Endothelial cell of umbilical vein (primary cell): ENCODE measurements around the gene BCAS3. TPM values are rescaled to one million over a fixed set of nuclear protein-coding genes. Genes with fewer than 3 reads are reported as not detected.

Experiments used
- BruUV-seq: library from RNA; stranded (reverse); fragments of 400-500 nt; replicated peaks from 2 replicates; lab custom pipeline; 2021; lab: Mats Ljungman, UMichigan
- CTCF ChIA-PET: fragments of 300-600, 350-600 bp; sonication (Branson Sonifier 250); formaldehyde crosslinking; loops from one replicate; lab custom pipeline; 2021; ENCODE audit warnings: antibody characterized with exemption, inconsistent platforms; lab: Charles Lee
- POLR2A ChIA-PET: fragments of 300-600, 350-600 bp; sonication (Branson Sonifier 250); formaldehyde crosslinking; loops from one replicate; lab custom pipeline; 2021; ENCODE audit warnings: antibody characterized with exemption, inconsistent platforms; lab: Charles Lee
- DNase-seq: peaks from one replicate; pipeline ENCODE4 v3.0.0-alpha.2; 2011; ENCODE audit warnings: low read depth, low spot score
- FAIRE-seq: peaks from 2 replicates; lab custom pipeline; 2011; peaks lifted over from hg19 to GRCh38; lab: Jason Lieb, UNC
- H2AFZ ChIP-seq: 2 replicates; pipeline ENCODE4 v1.6.0; 2012; ENCODE audit warnings: low read depth, low read length, control low read depth, inconsistent platforms
- H3K27ac ChIP-seq: 2 replicates; pipeline ENCODE4 v1.5.1; 2011; ENCODE audit warnings: low read depth, mild to moderate bottlenecking, control low read depth, low read length, moderate library complexity; ENCODE audit not compliant: insufficient read depth
- H3K27me3 ChIP-seq, 2 experiments: 2 replicates each; pipeline versions ENCODE4 v1.6.0 to v1.6.1; 2011; ENCODE audit warnings: low read length in 2 of 2, mixed read lengths in 1 of 2; ENCODE audit not compliant: control insufficient read depth in 2 of 2, insufficient read depth in 2 of 2
- H3K36me3 ChIP-seq, 2 experiments: 2 replicates in 1 of 2; 3 replicates in 1 of 2; pipeline ENCODE4 v1.5.1; 2011; ENCODE audit warnings: low read length in 2 of 2, mild to moderate bottlenecking in 1 of 2, moderate library complexity in 1 of 2; ENCODE audit not compliant: control insufficient read depth in 2 of 2, insufficient read depth in 2 of 2; ENCODE audit errors: extremely low read depth in 1 of 2
- H3K4me1 ChIP-seq: 3 replicates; pipeline ENCODE4 v1.5.1; 2011; ENCODE audit warnings: mild to moderate bottlenecking, low read length; ENCODE audit not compliant: control insufficient read depth, insufficient read depth; ENCODE audit errors: extremely low read depth
- H3K4me2 ChIP-seq: 2 replicates; pipeline ENCODE4 v1.6.1; 2011; ENCODE audit warnings: low read length, control low read depth, mixed read lengths; ENCODE audit not compliant: insufficient read depth
- H3K4me3 ChIP-seq, 3 experiments: fragments of 200-600 bp in 1 of 3; sonication (generic), shearing (Covaris generic) in 1 of 3; replicated peaks in 1 of 3; 2 replicates each; pipeline ENCODE4 v1.5.1; 2011 to 2016; ENCODE audit warnings: control low read depth in 3 of 3, low read length in 3 of 3, mild to moderate bottlenecking in 2 of 3, inconsistent platforms in 1 of 3, low read depth in 1 of 3, moderate library complexity in 1 of 3; ENCODE audit not compliant: insufficient read depth in 1 of 3
- H3K79me2 ChIP-seq: 2 replicates; pipeline ENCODE4 v1.6.0; 2012; ENCODE audit warnings: low read length, inconsistent platforms; ENCODE audit not compliant: control insufficient read depth, insufficient read depth
- H3K9ac ChIP-seq: replicated peaks from 2 replicates; pipeline ENCODE3; 2011; ENCODE audit warnings: low read length, control low read depth; ENCODE audit not compliant: insufficient read depth; ENCODE audit errors: extremely low read depth
- H3K9me1 ChIP-seq: replicated peaks from 3 replicates; pipeline ENCODE4 v1.6.0; 2011; ENCODE audit warnings: mild to moderate bottlenecking, low read length; ENCODE audit not compliant: control insufficient read depth, insufficient read depth; ENCODE audit errors: extremely low read depth
- H3K9me3 ChIP-seq: replicated peaks from 2 replicates; pipeline ENCODE4 v1.5.1; 2012; ENCODE audit warnings: low read length, inconsistent platforms; ENCODE audit not compliant: control insufficient read depth, insufficient read depth
- H4K20me1 ChIP-seq: replicated peaks from 2 replicates; pipeline ENCODE3; 2011; ENCODE audit warnings: mild to moderate bottlenecking, low read length; ENCODE audit not compliant: control insufficient read depth, insufficient read depth; ENCODE audit errors: extremely low read depth
- EZH2 ChIP-seq: IDR thresholded peaks from 2 replicates; pipeline ENCODE4 v1.6.1; 2012; ENCODE audit warnings: borderline replicate concordance, low read depth, mild to moderate bottlenecking, moderate library complexity, low read length, inconsistent platforms; ENCODE audit not compliant: severe bottlenecking
- FOS ChIP-seq: IDR thresholded peaks from 2 replicates; pipeline ENCODE4 v1.6.1; 2011; ENCODE audit warnings: mild to moderate bottlenecking, low read length, moderate library complexity, borderline replicate concordance; ENCODE audit not compliant: insufficient read depth
- GATA2 ChIP-seq: IDR thresholded peaks from 2 replicates; pipeline ENCODE4 v1.7.0; 2011; ENCODE audit warnings: low read depth, mild to moderate bottlenecking, moderate library complexity, mixed read lengths, low read length; ENCODE audit not compliant: insufficient read length, insufficient read depth
- JUN ChIP-seq: IDR thresholded peaks from 2 replicates; pipeline ENCODE4 v1.6.1; 2011; ENCODE audit warnings: borderline replicate concordance, low read depth; ENCODE audit not compliant: insufficient read length, insufficient read depth
- MAX ChIP-seq: IDR thresholded peaks from 2 replicates; pipeline ENCODE4 v1.6.1; 2011; ENCODE audit not compliant: insufficient read depth, insufficient read length
- MYC ChIP-seq: IDR thresholded peaks from one replicate; pipeline ENCODE4 v1.6.1; 2011; ENCODE audit warnings: mild to moderate bottlenecking, low read depth, low read length
- POLR2A ChIP-seq: IDR thresholded peaks from 2 replicates; pipeline ENCODE4 v1.6.1; 2012; ENCODE audit warnings: low read depth, mild to moderate bottlenecking, control low read depth, low read length
- POLR2AphosphoS5 ChIP-seq: IDR thresholded peaks from 2 replicates; pipeline ENCODE4 v1.6.1; 2012; ENCODE audit warnings: low read depth, mild to moderate bottlenecking, control low read depth, low read length, moderate library complexity; ENCODE audit not compliant: insufficient read depth
- dilution Hi-C: fragments of 300-500 bp; cut with MboI; formaldehyde crosslinking; loops from one replicate; pipeline ENCODE4 v1.15.0; 2019; ENCODE audit warnings: low sequenced_read_pairs; ENCODE audit not compliant: extremely low pct_ligation_motif_present
- intact Hi-C: fragments of 100-400 bp; cut with micrococcal nuclease; formaldehyde crosslinking; loops from one replicate; pipeline ENCODE4 v1.10.0; 2022
- polyA plus RNA-seq, 4 experiments: library from polyadenylated mRNA; depleted of rRNA in 3 of 4; stranded (reverse) in 3 of 4; unstranded in 1 of 4; fragments of >200 nt; gene quantifications; 2 replicates each; pipeline versions ENCODE4 v1.2.1 to v1.2.3, GENCODE V29; 2011 to 2012; ENCODE audit warnings: missing spikeins in 1 of 4
- total RNA-seq: library from RNA; stranded (reverse); gene quantifications from 2 replicates; pipeline ENCODE4 v1.2.3, GENCODE V29; 2021
- TF ChIP-seq, protein P1 (sequence below), 2 donors: IDR thresholded peaks; 1 replicate in 1 of 2; 2 replicates in 1 of 2; pipeline ENCODE4 v1.5.1; 2011; ENCODE audit warnings: low read length in 2 of 2, mild to moderate bottlenecking in 2 of 2, moderate library complexity in 2 of 2, control low read depth in 1 of 2, inconsistent platforms in 1 of 2, low read depth in 1 of 2; ENCODE audit not compliant: insufficient read depth in 1 of 2; ENCODE audit errors: extremely low read depth in 1 of 2

Gene BCAS3
- total and polyA plus RNA-seq, 2 donors (not counting 3 experiments of a cell fraction or from before 2014, with no cell fraction given): 8.2 to 16.0 TPM

- no peak for FAIRE-seq
- TF ChIP-seq, protein P1, sequence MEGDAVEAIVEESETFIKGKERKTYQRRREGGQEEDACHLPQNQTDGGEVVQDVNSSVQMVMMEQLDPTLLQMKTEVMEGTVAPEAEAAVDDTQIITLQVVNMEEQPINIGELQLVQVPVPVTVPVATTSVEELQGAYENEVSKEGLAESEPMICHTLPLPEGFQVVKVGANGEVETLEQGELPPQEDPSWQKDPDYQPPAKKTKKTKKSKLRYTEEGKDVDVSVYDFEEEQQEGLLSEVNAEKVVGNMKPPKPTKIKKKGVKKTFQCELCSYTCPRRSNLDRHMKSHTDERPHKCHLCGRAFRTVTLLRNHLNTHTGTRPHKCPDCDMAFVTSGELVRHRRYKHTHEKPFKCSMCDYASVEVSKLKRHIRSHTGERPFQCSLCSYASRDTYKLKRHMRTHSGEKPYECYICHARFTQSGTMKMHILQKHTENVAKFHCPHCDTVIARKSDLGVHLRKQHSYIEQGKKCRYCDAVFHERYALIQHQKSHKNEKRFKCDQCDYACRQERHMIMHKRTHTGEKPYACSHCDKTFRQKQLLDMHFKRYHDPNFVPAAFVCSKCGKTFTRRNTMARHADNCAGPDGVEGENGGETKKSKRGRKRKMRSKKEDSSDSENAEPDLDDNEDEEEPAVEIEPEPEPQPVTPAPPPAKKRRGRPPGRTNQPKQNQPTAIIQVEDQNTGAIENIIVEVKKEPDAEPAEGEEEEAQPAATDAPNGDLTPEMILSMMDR (IDR thresholded peaks at IDR 0.05; ENCODE audit: extremely low read depth in 1 of 2, insufficient read depth in 1 of 2, low read depth in 1 of 2, low read length in 2 of 2): no peak
- TF ChIP-seq FOS: no peak
- TF ChIP-seq MAX: no peak
- TF ChIP-seq MYC: no peak
- TF ChIP-seq GATA2: no peak
- TF ChIP-seq JUN: no peak
- no peak for TF ChIP-seq EZH2
- TF ChIP-seq POLR2AphosphoS5: no peak
- TF ChIP-seq POLR2A: no peak
- H2AFZ ChIP-seq: no peak overlapping the region
Observed at GRCh38 chr17:61362852-61363600, 685.4 kb downstream of the BCAS3 start.

More at GRCh38 chr17:61362852-61363600, 685.4 kb downstream of the BCAS3 start:
- peaks cover 4 to 15% of the 10 kb centered on the region in 2 experiments for H3K27me3 ChIP-seq
- H3K4me3 ChIP-seq: no peak overlapping the region
- BruUV-seq: no TSS peak
- H3K27ac ChIP-seq: no peak overlapping the region
- H3K79me2 ChIP-seq: no peaks in the 10 kb centered on the region
- H4K20me1 ChIP-seq: no peaks in the 10 kb centered on the region
- H3K36me3 ChIP-seq: no peaks in the 10 kb centered on the region
- H3K4me1 ChIP-seq: no peaks in the 10 kb centered on the region
- dilution Hi-C loops: no loop called here
- no peaks in the 10 kb centered on the region for H3K9me3 ChIP-seq
- H3K9ac ChIP-seq: no peak overlapping the region
- H3K9me1 ChIP-seq: no peaks in the 10 kb centered on the region
- ChIA-PET CTCF (interaction anchor here (0.8 to 1.7 kb wide), 4 partner anchors 12 to 642 kb away, joined by 3 to 4 read pairs (median 3); no protein-coding TSS in a partner anchor), POLR2A (no interaction called here)
- no peak for DNase-seq
- intact Hi-C loops: no loop called here
- H3K4me2 ChIP-seq: no peak overlapping the region
